CD14-positive monocyte (primary cell): ENCODE results near the gene TPK1. TPM values are rescaled to one million over a fixed set of nuclear protein-coding genes. Genes with fewer than 3 reads are reported as not detected.

ENCODE experiments used
- DNase-seq, 3 donors: peaks; one replicate each; pipeline ENCODE4 v3.0.0-alpha.2; 2011 to 2022
- H2AFZ ChIP-seq: 2 replicates; pipeline ENCODE4 v1.6.0; 2012; ENCODE audit warnings: mild to moderate bottlenecking, low read depth, low read length, inconsistent platforms; ENCODE audit not compliant: insufficient read depth, poor library complexity, severe bottlenecking
- H3K27ac ChIP-seq, 2 donors: 1 replicate in 1 of 2; 2 replicates in 1 of 2; pipeline ENCODE4 v1.5.1; 2012 to 2013; ENCODE audit warnings: low read length in 2 of 2, control low read depth in 1 of 2, inconsistent platforms in 1 of 2, low read depth in 1 of 2, mild to moderate bottlenecking in 1 of 2
- H3K27me3 ChIP-seq, 2 donors: one replicate each; pipeline versions ENCODE4 v1.6.0 to v1.6.1; 2011 to 2013; ENCODE audit warnings: low read length in 2 of 2; ENCODE audit not compliant: control insufficient read depth in 2 of 2, insufficient read depth in 2 of 2
- H3K36me3 ChIP-seq, 2 donors: replicated peaks in 1 of 2; 1 replicate in 1 of 2; 2 replicates in 1 of 2; pipeline versions ENCODE4 v1.5.1 to v1.6.1; 2012 to 2013; ENCODE audit warnings: low read length in 2 of 2, control low read depth in 1 of 2, inconsistent platforms in 1 of 2, mild to moderate bottlenecking in 1 of 2; ENCODE audit not compliant: insufficient read depth in 2 of 2, control insufficient read depth in 1 of 2
- H3K4me1 ChIP-seq, 2 donors: 1 replicate in 1 of 2; 2 replicates in 1 of 2; pipeline versions ENCODE4 v1.5.1 to v1.6.1; 2012 to 2013; ENCODE audit warnings: low read length in 2 of 2, control low read depth in 1 of 2, inconsistent platforms in 1 of 2, mild to moderate bottlenecking in 1 of 2, moderate library complexity in 1 of 2; ENCODE audit not compliant: insufficient read depth in 2 of 2, control insufficient read depth in 1 of 2
- H3K4me2 ChIP-seq: replicated peaks from 2 replicates; pipeline ENCODE3; 2012; ENCODE audit warnings: low read length, moderate library complexity, mild to moderate bottlenecking; ENCODE audit not compliant: poor library complexity, severe bottlenecking; ENCODE audit errors: extremely low read depth
- H3K4me3 ChIP-seq, 3 experiments: fragments of 200-600 bp in 1 of 3; sonication (generic) in 1 of 3; replicated peaks in 1 of 3; 1 replicate in 2 of 3; 2 replicates in 1 of 3; pipeline ENCODE4 v1.5.1; 2011 to 2013; ENCODE audit warnings: low read length in 3 of 3, mild to moderate bottlenecking in 3 of 3, control low read depth in 2 of 3, low read depth in 2 of 3, inconsistent platforms in 1 of 3, moderate library complexity in 1 of 3
- H3K79me2 ChIP-seq: 2 replicates; pipeline ENCODE4 v1.6.0; 2012; ENCODE audit warnings: mild to moderate bottlenecking, control low read depth, inconsistent platforms, low read length, moderate library complexity; ENCODE audit not compliant: insufficient read depth
- H3K9ac ChIP-seq: 2 replicates; pipeline ENCODE4 v1.6.0; 2017; ENCODE audit warnings: low read length, mild to moderate bottlenecking; ENCODE audit not compliant: insufficient read depth, poor library complexity, severe bottlenecking
- H3K9me3 ChIP-seq, 2 donors: replicated peaks in 1 of 2; 1 replicate in 1 of 2; 2 replicates in 1 of 2; pipeline versions ENCODE4 v1.5.1 to v1.6.1; 2012 to 2013; ENCODE audit warnings: low read length in 2 of 2, control low read depth in 1 of 2; ENCODE audit not compliant: control insufficient read depth in 1 of 2, insufficient read depth in 1 of 2
- H4K20me1 ChIP-seq: 2 replicates; pipeline ENCODE4 v1.6.0; 2012; ENCODE audit warnings: mild to moderate bottlenecking, low read length, control low read depth, moderate library complexity; ENCODE audit not compliant: insufficient read depth
- H3K27ac Mint-ChIP-seq, 7 donors: one replicate each; pipeline ENCODE4 v1.8.0; 2020; ENCODE audit warnings: mild to moderate bottlenecking in 7 of 7, mixed read lengths in 7 of 7, moderate library complexity in 6 of 7, inconsistent platforms in 2 of 7
- H3K27me3 Mint-ChIP-seq, 3 donors: one replicate each; pipeline ENCODE4 v1.8.0; 2021 to 2022; ENCODE audit warnings: low read depth in 3 of 3, mild to moderate bottlenecking in 3 of 3, mixed read lengths in 3 of 3, moderate library complexity in 3 of 3, inconsistent platforms in 1 of 3
- H3K36me3 Mint-ChIP-seq, 2 donors: one replicate each; pipeline ENCODE4 v1.8.0; 2020; ENCODE audit warnings: mixed read lengths in 2 of 2, inconsistent platforms in 1 of 2, mild to moderate bottlenecking in 1 of 2
- H3K4me1 Mint-ChIP-seq: one replicate; pipeline ENCODE4 v1.8.0; 2020; ENCODE audit warnings: mild to moderate bottlenecking, mixed read lengths
- H3K4me3 Mint-ChIP-seq, 2 donors: one replicate each; pipeline ENCODE4 v1.8.0; 2020; ENCODE audit warnings: mild to moderate bottlenecking in 2 of 2, mixed read lengths in 2 of 2, moderate library complexity in 1 of 2
- H3K9me3 Mint-ChIP-seq, 7 donors: one replicate each; pipeline ENCODE4 v1.8.0; 2020 to 2022; ENCODE audit warnings: mixed read lengths in 7 of 7, mild to moderate bottlenecking in 6 of 7, moderate library complexity in 6 of 7, inconsistent platforms in 2 of 7
- CTCF ChIP-seq: fragments of 200-600 bp; IDR thresholded peaks from one replicate; pipeline ENCODE4 v1.8.0; 2022; ENCODE audit warnings: antibody characterized with exemption, mild to moderate bottlenecking
- WGBS: methylation state at CpG from one replicate; pipeline ENCODE4 v1.1.5; 2013; ENCODE audit warnings: missing lambda C conversion rate; ENCODE audit not compliant: insufficient coverage; 5-methylcytosine and 5-hydroxymethylcytosine counted together
- intact Hi-C, 2 donors: fragments of 100-400 bp; cut with micrococcal nuclease; formaldehyde crosslinking; loops; one replicate each; pipeline versions ENCODE4 v1.15.0 to v1.15.1; 2023
- polyA plus RNA-seq, 3 donors: library from polyadenylated mRNA; depleted of rRNA in 1 of 3; unstranded in 2 of 3; stranded (reverse) in 1 of 3; fragments of 300-500 nt in 2 of 3; fragments of >200 nt in 1 of 3; fragmentation: Illumina TruSeq in 2 of 3; gene quantifications; 1 replicate in 2 of 3; 2 replicates in 1 of 3; pipeline ENCODE4 v1.2.3, GENCODE V29; 2012 to 2021

TPK1 gene
- polyA plus RNA-seq, 3 donors: 18.9 to 33.8 (median 33.1) TPM

- H3K4me2 ChIP-seq: peak overlapping the region; percentile 81
- H3K4me1 Mint-ChIP-seq: peaks cover 27% of the 10 kb centered on the region
- H3K4me3 Mint-ChIP-seq: peak overlapping the region; percentile 76 to 88
- DNase-seq: no peak
- H3K27me3 ChIP-seq: no peaks in the 10 kb centered on the region
- no peaks in the 10 kb centered on the region for H4K20me1 ChIP-seq
- peak overlapping the region; percentile 95 for H3K9ac ChIP-seq
- no peaks in the 10 kb centered on the region for H3K36me3 ChIP-seq
- peaks cover 0 to 1% (median 0%) of the 10 kb centered on the region in 3 donors for H3K27me3 Mint-ChIP-seq
- whole genome bisulfite sequencing: 93% methylated on average over 8 of the region's 12 CpGs
- H3K36me3 Mint-ChIP-seq: peaks cover 4 to 5% of the 10 kb centered on the region in 2 donors
- no peaks in the 10 kb centered on the region for H3K9me3 ChIP-seq
- peak overlapping the region; percentile 95 for H3K27ac ChIP-seq
- no peak for TF ChIP-seq CTCF
- H3K27ac Mint-ChIP-seq: peak overlapping the region; percentile 95 to 99 (median 96)
- peaks cover 0 to 6% (median 0%) of the 10 kb centered on the region in 7 donors for H3K9me3 Mint-ChIP-seq
- intact Hi-C loops: no loop called here
- peak overlapping the region; percentile 86 for H2AFZ ChIP-seq
- H3K4me1 ChIP-seq: peaks cover 20 to 33% of the 10 kb centered on the region in 2 donors
- peaks cover 7% of the 10 kb centered on the region for H3K79me2 ChIP-seq
- peak overlapping the region in 2 of 3 experiments; percentile 86 to 95 for H3K4me3 ChIP-seq
Measured at GRCh38 chr7:144836545-144836842, 641 bp upstream of the TPK1 start.

DNA sequence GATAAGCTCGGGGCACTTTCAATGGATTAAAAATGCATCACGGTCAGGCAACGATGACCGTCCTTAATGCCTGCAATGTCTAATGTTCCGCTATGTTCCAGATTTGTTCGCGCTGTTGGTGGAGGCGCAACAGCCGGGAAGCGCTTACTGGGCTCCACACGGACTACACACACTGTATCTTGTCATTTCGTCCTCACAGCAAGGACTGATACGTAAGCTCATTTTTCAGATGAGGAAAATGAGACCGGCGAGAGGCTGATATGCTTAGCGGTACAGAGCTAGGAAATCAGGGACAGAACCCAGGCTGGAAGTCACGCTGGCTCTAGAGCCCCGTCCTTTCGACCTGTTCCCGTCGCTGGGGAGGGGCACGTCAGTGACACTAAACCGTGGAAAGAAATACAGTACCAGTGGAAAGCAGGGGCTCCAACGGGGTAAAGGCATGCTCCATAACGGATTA lies 670 bp downstream of the TPK1 start:
- intact Hi-C loops: no loop called here
- Histone ChIP-seq H3K27ac (peak overlapping the region; percentile 95), H3K79me2 (peaks cover 7% of the 10 kb centered on the region), H3K4me1 (peaks cover 18 to 25% of the 10 kb centered on the region in 2 donors), H3K4me3 (peak overlapping the region; percentile 86 to 99 (median 95)), H2AFZ (peak overlapping the region; percentile 86), H3K9me3 (no peaks in the 10 kb centered on the region), H4K20me1 (peaks cover 3% of the 10 kb centered on the region), H3K4me2 (peak overlapping the region; percentile 81), H3K9ac (peak overlapping the region; percentile 95), H3K27me3 (no peaks in the 10 kb centered on the region), H3K36me3 (no peaks in the 10 kb centered on the region)
- TF ChIP-seq CTCF: no peak
- Mint-ChIP-seq H3K27me3 (peaks cover 0 to 1% (median 0%) of the 10 kb centered on the region in 3 donors), H3K36me3 (peaks cover 9 to 11% of the 10 kb centered on the region in 2 donors), H3K9me3 (peaks cover 0 to 3% (median 0%) of the 10 kb centered on the region in 7 donors), H3K27ac (peak overlapping the region; percentile 97 to 98 (median 97)), H3K4me3 (peak overlapping the region; percentile 96 to 98), H3K4me1 (peaks cover 23% of the 10 kb centered on the region)
- DNase-seq: peak in 2 of 3 donors; percentile 29 to 43
- WGBS: under 1% methylated on average over 25 of the region's 25 CpGs
